Calu3 (cell line): ENCODE results near the gene CASR. TPM values are rescaled to one million over a fixed set of nuclear protein-coding genes. Genes with fewer than 3 reads are reported as not detected.

ENCODE experiments used
- BruUV-seq: library from RNA; stranded (reverse); fragments of 400-500 nt; replicated peaks from 2 replicates; lab custom pipeline; 2021; lab: Mats Ljungman, UMichigan
- CTCF ChIA-PET: fragments of 300-600 bp; sonication (Branson Sonifier 250); formaldehyde crosslinking; loops from one replicate; lab custom pipeline; 2022; ENCODE audit warnings: antibody characterized with exemption; lab: Charles Lee
- DNase-seq: peaks from one replicate; pipeline ENCODE4 v3.0.0; 2022
- H3K27ac Mint-ChIP-seq: one replicate; pipeline ENCODE4 v1.8.0; 2022; ENCODE audit warnings: mixed read lengths; ENCODE audit not compliant: unreplicated experiment
- H3K27me3 Mint-ChIP-seq: one replicate; pipeline ENCODE4 v1.8.0; 2022; ENCODE audit warnings: mixed read lengths; ENCODE audit not compliant: unreplicated experiment
- H3K36me3 Mint-ChIP-seq: one replicate; pipeline ENCODE4 v1.8.0; 2022; ENCODE audit warnings: mild to moderate bottlenecking, moderate library complexity, mixed read lengths; ENCODE audit not compliant: insufficient read depth, unreplicated experiment
- H3K4me1 Mint-ChIP-seq: one replicate; pipeline ENCODE4 v1.8.0; 2022; ENCODE audit warnings: mild to moderate bottlenecking, low read depth, mixed read lengths; ENCODE audit not compliant: unreplicated experiment
- H3K4me3 Mint-ChIP-seq: one replicate; pipeline ENCODE4 v1.8.0; 2022; ENCODE audit warnings: mild to moderate bottlenecking, low read depth, moderate library complexity, mixed read lengths; ENCODE audit not compliant: unreplicated experiment
- H3K9me3 Mint-ChIP-seq: one replicate; pipeline ENCODE4 v1.8.0; 2022; ENCODE audit warnings: low read depth, mixed read lengths; ENCODE audit not compliant: unreplicated experiment
- intact Hi-C: fragments of 100-400 bp; cut with micrococcal nuclease; formaldehyde crosslinking; loops from one replicate; pipeline ENCODE4 v1.10.0; 2022; ENCODE audit not compliant: unreplicated experiment
- total RNA-seq: library from RNA; stranded (reverse); gene quantifications from 2 replicates; pipeline ENCODE4 v1.2.3, GENCODE V29; 2022
- TF ChIP-seq, protein P1 (sequence below): fragments of 200-600 bp; IDR thresholded peaks from one replicate; pipeline ENCODE4 v1.8.0; 2022; ENCODE audit warnings: antibody characterized with exemption; ENCODE audit not compliant: unreplicated experiment

Gene CASR
- total RNA-seq, 1 experiment from 2014 or later = 2.3 TPM

DNA sequence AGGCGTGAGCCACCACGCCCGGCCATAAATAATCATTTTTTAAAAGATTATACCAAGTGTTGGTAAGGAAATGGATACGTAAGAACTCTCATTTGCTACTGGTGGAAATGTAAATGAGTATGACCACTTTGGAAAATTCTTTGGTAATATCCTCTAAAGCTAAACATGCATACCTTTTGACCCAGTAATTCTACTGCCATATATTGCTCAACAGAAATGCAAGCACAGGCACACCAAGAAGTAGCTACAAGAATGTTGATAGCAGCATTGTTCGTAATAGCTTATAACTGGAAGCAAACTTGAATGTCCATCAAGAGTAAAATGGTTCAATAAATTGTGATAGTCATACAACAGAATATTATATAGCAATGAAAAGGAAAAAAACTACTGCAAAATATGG, 4.8 kb upstream of the CASR start:
- Mint-ChIP-seq H3K4me1 (peaks cover 6% of the 10 kb centered on the region), H3K4me3 (no peak overlapping the region), H3K36me3 (peaks cover 4% of the 10 kb centered on the region), H3K27me3 (peaks cover 13% of the 10 kb centered on the region), H3K27ac (no peak overlapping the region), H3K9me3 (no peaks in the 10 kb centered on the region)
- no TSS peak for BruUV-seq
- TF ChIP-seq, protein P1, sequence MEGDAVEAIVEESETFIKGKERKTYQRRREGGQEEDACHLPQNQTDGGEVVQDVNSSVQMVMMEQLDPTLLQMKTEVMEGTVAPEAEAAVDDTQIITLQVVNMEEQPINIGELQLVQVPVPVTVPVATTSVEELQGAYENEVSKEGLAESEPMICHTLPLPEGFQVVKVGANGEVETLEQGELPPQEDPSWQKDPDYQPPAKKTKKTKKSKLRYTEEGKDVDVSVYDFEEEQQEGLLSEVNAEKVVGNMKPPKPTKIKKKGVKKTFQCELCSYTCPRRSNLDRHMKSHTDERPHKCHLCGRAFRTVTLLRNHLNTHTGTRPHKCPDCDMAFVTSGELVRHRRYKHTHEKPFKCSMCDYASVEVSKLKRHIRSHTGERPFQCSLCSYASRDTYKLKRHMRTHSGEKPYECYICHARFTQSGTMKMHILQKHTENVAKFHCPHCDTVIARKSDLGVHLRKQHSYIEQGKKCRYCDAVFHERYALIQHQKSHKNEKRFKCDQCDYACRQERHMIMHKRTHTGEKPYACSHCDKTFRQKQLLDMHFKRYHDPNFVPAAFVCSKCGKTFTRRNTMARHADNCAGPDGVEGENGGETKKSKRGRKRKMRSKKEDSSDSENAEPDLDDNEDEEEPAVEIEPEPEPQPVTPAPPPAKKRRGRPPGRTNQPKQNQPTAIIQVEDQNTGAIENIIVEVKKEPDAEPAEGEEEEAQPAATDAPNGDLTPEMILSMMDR = no peak
- intact Hi-C loops = no loop called here
- CTCF ChIA-PET = interaction anchor here (1.3 kb wide), 1 partner anchor 303 kb away, joined by 4 read pairs; no protein-coding TSS in a partner anchor
- DNase-seq = no peak

DNA sequence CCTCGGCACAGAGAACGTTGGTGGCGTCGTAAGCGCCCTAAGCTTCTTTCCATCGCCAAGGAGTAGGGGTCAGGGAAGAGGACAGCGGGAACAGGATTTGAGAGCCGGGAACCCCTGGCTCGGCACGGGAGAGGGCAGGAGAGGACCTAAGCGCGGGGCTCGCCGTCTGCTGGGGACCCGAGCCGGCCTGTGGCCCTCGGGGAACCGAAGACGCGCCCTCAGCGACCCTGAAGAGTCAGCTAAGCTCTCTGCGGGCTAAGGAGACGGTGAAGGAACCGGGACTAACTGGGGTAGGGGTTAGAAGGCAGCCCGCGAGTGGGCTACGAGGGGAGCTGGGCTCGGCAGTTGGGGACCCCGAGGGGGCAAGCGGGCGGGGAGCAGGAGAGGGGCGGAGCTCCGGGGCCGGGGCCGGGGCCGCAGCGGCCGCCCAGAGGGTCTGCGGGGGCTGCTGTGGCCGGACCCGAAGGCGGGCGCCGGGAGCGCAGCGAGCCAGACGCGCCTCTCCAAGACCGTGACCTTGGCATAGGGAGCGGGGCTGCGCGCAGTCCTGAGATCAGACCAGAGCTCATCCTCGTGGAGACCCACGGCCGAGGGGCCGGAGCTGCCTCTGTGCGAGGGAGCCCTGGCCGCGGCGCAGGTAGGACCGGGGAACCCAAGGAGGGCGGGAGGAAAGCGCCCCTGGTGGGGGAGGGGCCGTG, 574 bp downstream of the CASR start:
- TF ChIP-seq, protein P1 = no peak
- Mint-ChIP-seq H3K9me3 (no peaks in the 10 kb centered on the region), H3K27ac (peak overlapping the region; percentile 48), H3K36me3 (peaks cover 10% of the 10 kb centered on the region), H3K27me3 (peaks cover 37% of the 10 kb centered on the region), H3K4me3 (peak overlapping the region; percentile 90), H3K4me1 (peaks cover 54% of the 10 kb centered on the region)
- DNase-seq = peak; percentile 6
- CTCF ChIA-PET = interaction anchor here (0.7 to 1.3 kb wide), 3 partner anchors 30 to 75 kb away, joined by 3 to 4 read pairs (median 4); no protein-coding TSS in a partner anchor
- BruUV-seq = no TSS peak
- intact Hi-C loops = no loop called here

DNA sequence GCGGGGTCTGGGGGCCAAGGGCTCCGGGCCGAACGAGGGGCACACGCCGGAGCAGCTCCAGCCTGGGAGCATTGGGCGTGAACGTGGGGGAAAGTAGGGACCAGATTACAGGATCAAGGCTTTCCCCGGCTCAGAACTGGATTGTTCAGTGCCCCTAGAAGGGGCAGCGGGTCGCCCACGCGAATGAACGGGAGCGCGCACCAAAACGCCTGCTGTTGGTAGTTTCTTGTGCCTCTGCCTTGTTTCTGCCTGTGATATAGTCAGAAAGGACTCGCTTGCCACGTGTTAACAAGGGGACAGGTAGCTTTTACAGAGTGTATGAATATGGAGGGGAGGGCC, 1.1 kb downstream of the CASR start:
- no TSS peak for BruUV-seq
- Mint-ChIP-seq H3K9me3 (no peaks in the 10 kb centered on the region), H3K36me3 (peaks cover 10% of the 10 kb centered on the region), H3K4me3 (peak overlapping the region; percentile 90), H3K27ac (no peak overlapping the region), H3K27me3 (peaks cover 37% of the 10 kb centered on the region), H3K4me1 (peaks cover 58% of the 10 kb centered on the region)
- CTCF ChIA-PET = interaction anchor here (0.7 to 1.3 kb wide), 2 partner anchors 31 to 35 kb away, joined by 3 to 4 read pairs; no protein-coding TSS in a partner anchor
- intact Hi-C loops = no loop called here
- TF ChIP-seq, protein P1 = no peak
- DNase-seq = no peak

DNA sequence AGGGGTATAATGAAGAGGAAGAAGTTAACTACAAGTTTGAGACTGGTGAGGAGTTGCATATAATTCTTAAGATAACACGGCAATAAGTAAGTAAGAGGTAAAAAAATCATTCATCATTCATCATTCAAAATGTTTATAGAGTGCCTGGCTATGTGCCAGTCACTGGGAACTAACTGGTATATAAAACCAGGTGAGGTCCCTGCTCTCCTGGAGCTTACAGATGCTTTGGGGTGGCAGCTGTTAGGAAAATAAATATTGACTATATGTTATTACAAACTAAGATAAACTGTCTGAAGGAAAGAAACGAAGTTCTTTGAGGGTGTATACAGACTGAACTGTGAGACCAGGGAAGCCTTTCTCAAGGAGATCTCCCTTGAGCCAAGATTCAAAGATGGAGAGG, 2.9 kb downstream of the CASR start:
- Mint-ChIP-seq H3K27me3 (peaks cover 24% of the 10 kb centered on the region), H3K9me3 (no peaks in the 10 kb centered on the region), H3K4me1 (peaks cover 58% of the 10 kb centered on the region), H3K4me3 (no peak overlapping the region), H3K27ac (no peak overlapping the region), H3K36me3 (peaks cover 10% of the 10 kb centered on the region)
- BruUV-seq = no TSS peak
- CTCF ChIA-PET = no interaction called here
- no peak for DNase-seq
- TF ChIP-seq, protein P1 = no peak
- intact Hi-C loops = loop anchor here (5.0 kb wide), 2 partner anchors 61 to 84 kb away; no protein-coding TSS in a partner anchor
